ENCODE data around the gene ZNF746. TPM values are rescaled to one million over a fixed set of nuclear protein-coding genes. Genes with fewer than 3 reads are reported as not detected.
A peak's percentile ranks its signal among the peaks of the same experiment; 100 is the strongest.

The ZNF746 gene
- total RNA-seq, 2 donors from 2014 or later: 20.1 to 22.3 TPM

- DNase-seq: no peak
- H3K36me3 Mint-ChIP-seq (ENCODE audit: low read depth): peaks cover 54% of the 10 kb centered on the region
- H3K4me3 Mint-ChIP-seq: no peak overlapping the region
- no peak overlapping the region for H3K4me3 ChIP-seq (ENCODE audit: low read length)
- H3K4me1 ChIP-seq (ENCODE audit: control insufficient read depth, insufficient read depth, low read length): no peaks in the 10 kb centered on the region
- H3K27me3 ChIP-seq (ENCODE audit: control insufficient read depth, insufficient read depth, low read length, poor library complexity, severe bottlenecking): no peaks in the 10 kb centered on the region
- H3K4me1 Mint-ChIP-seq: no peaks in the 10 kb centered on the region
- H3K27me3 Mint-ChIP-seq (ENCODE audit: insufficient read depth): peaks cover 2% of the 10 kb centered on the region
- no peaks in the 10 kb centered on the region for H3K9me3 Mint-ChIP-seq
- 88 to 90% methylated on average over 8 of the region's 8 CpGs for WGBS, 2 experiments (ENCODE audit: insufficient coverage in 1 of 2, insufficient read length in 1 of 2)
- no peak overlapping the region for H3K27ac ChIP-seq (ENCODE audit: low read depth, low read length)
- H3K9me3 ChIP-seq (ENCODE audit: control insufficient read depth, low read length): no peaks in the 10 kb centered on the region
- no peak overlapping the region for H3K9ac ChIP-seq (ENCODE audit: extremely low read depth, low read length, poor library complexity, severe bottlenecking)
- H3K36me3 ChIP-seq (ENCODE audit: control insufficient read depth, insufficient read depth, low read length): peaks cover 39% of the 10 kb centered on the region
- H3K27ac Mint-ChIP-seq: no peak overlapping the region
- TF ChIP-seq CTCF (conservative IDR thresholded peaks at IDR 0.05): no peak
Measured at GRCh38 chr7:149433124-149433523, 64.5 kb downstream of the ZNF746 start.

- Histone ChIP-seq H3K27ac (ENCODE audit: low read depth, low read length) (no peak overlapping the region), H3K9ac (ENCODE audit: extremely low read depth, low read length, poor library complexity, severe bottlenecking) (no peak overlapping the region), H3K9me3 (ENCODE audit: control insufficient read depth, low read length) (no peaks in the 10 kb centered on the region), H3K36me3 (ENCODE audit: control insufficient read depth, insufficient read depth, low read length) (peaks cover 39% of the 10 kb centered on the region), H3K27me3 (ENCODE audit: control insufficient read depth, insufficient read depth, low read length, poor library complexity, severe bottlenecking) (no peaks in the 10 kb centered on the region), H3K4me3 (ENCODE audit: low read length) (no peak overlapping the region), H3K4me1 (ENCODE audit: control insufficient read depth, insufficient read depth, low read length) (no peaks in the 10 kb centered on the region)
- Mint-ChIP-seq H3K4me1 (no peaks in the 10 kb centered on the region), H3K27ac (no peak overlapping the region), H3K27me3 (ENCODE audit: insufficient read depth) (peaks cover 2% of the 10 kb centered on the region), H3K9me3 (no peaks in the 10 kb centered on the region), H3K4me3 (no peak overlapping the region), H3K36me3 (ENCODE audit: low read depth) (peaks cover 54% of the 10 kb centered on the region)
- 97% methylated on average over 44 to 53 of the region's 53 CpGs for WGBS, 2 experiments (ENCODE audit: insufficient coverage in 1 of 2, insufficient read length in 1 of 2)
- peak; percentile 32 for DNase-seq
- TF ChIP-seq CTCF (conservative IDR thresholded peaks at IDR 0.05): no peak
Measured at GRCh38 chr7:149432121-149432691, 65.4 kb downstream of the ZNF746 start.

- H3K36me3 ChIP-seq (ENCODE audit: control insufficient read depth, insufficient read depth, low read length): peaks cover 39% of the 10 kb centered on the region
- H3K4me3 Mint-ChIP-seq: no peak overlapping the region
- H3K4me1 Mint-ChIP-seq: no peaks in the 10 kb centered on the region
- peaks cover 2% of the 10 kb centered on the region for H3K27me3 Mint-ChIP-seq (ENCODE audit: insufficient read depth)
- no peak for TF ChIP-seq CTCF (conservative IDR thresholded peaks at IDR 0.05)
- WGBS, 2 experiments (ENCODE audit: insufficient coverage in 1 of 2, insufficient read length in 1 of 2): 97% methylated on average over 44 to 66 of the region's 66 CpGs
- no peaks in the 10 kb centered on the region for H3K9me3 Mint-ChIP-seq
- H3K4me1 ChIP-seq (ENCODE audit: control insufficient read depth, insufficient read depth, low read length): no peaks in the 10 kb centered on the region
- no peak overlapping the region for H3K4me3 ChIP-seq (ENCODE audit: low read length)
- no peak for DNase-seq
- H3K9me3 ChIP-seq (ENCODE audit: control insufficient read depth, low read length): no peaks in the 10 kb centered on the region
- H3K27ac ChIP-seq (ENCODE audit: low read depth, low read length): no peak overlapping the region
- H3K36me3 Mint-ChIP-seq (ENCODE audit: low read depth): peaks cover 52% of the 10 kb centered on the region
- no peaks in the 10 kb centered on the region for H3K27me3 ChIP-seq (ENCODE audit: control insufficient read depth, insufficient read depth, low read length, poor library complexity, severe bottlenecking)
- no peak overlapping the region for H3K27ac Mint-ChIP-seq
- H3K9ac ChIP-seq (ENCODE audit: extremely low read depth, low read length, poor library complexity, severe bottlenecking): no peak overlapping the region
Measured at GRCh38 chr7:149431486-149432120, 66.0 kb downstream of the ZNF746 start.

All from endodermal cell (in vitro differentiated cells).